ENCODE results near the gene ELK4. TPM values are rescaled to one million over a fixed set of nuclear protein-coding genes. Genes with fewer than 3 reads are reported as not detected.
A peak's percentile ranks its signal among the peaks of the same experiment; 100 is the strongest.

The ELK4 gene
- total and polyA plus RNA-seq, 2 of the 13 experiments (the other 11 are each of a cell fraction or from before 2014, with no cell fraction given): 8.3 to 13.1 TPM

DNA sequence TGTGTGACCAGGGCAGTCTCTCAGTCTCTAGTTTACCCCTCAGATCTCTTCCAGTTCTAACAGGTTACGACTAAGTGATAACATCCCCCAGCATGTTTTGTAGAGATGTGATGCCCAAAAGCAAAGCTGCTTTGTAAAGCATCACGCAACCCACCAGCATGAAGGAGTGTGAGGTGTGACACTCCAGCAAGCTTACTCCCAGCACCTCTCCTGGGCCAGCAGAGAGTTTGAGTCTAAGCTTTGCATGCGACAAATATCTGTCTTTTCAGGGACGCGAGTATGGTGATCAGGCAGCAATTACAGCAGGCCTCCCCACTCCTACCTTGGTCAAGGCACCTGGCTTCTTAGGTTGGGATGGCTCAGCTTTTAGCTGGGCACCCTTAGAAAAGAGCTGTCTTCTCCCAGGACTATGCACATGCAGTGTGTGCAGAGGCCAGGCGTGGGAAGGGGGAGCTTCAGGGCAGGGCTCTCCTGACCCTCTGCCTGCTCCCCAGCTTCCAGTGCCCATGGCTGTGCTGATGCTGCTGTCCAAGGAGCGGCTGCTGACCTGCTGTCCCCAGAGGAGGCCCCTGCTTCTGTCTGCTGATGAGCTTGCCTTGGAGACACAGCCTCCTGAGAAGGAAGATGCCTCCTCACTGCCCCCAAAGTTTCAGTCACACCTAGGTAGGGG is 48.2 kb downstream of the ELK4 start (continued):
- TF ChIP-seq, protein P1, sequence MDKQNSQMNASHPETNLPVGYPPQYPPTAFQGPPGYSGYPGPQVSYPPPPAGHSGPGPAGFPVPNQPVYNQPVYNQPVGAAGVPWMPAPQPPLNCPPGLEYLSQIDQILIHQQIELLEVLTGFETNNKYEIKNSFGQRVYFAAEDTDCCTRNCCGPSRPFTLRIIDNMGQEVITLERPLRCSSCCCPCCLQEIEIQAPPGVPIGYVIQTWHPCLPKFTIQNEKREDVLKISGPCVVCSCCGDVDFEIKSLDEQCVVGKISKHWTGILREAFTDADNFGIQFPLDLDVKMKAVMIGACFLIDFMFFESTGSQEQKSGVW (CRISPR knock-in tag; IDR thresholded peaks at IDR 0.05; ENCODE audit: borderline replicate concordance): no peak
- TF ChIP-seq, protein P2, sequence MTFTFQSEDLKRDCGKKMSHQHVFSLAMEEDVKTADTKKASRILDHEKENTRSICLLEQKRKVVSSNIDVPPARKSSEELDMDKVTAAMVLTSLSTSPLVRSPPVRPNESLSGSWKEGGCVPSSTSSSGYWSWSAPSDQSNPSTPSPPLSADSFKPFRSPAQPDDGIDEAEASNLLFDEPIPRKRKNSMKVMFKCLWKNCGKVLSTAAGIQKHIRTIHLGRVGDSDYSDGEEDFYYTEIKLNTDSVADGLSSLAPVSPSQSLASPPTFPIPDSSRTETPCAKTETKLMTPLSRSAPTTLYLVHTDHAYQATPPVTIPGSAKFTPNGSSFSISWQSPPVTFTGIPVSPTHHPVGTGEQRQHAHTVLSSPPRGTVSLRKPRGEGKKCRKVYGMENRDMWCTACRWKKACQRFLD (CRISPR knock-in tag; IDR thresholded peaks at IDR 0.05; ENCODE audit: borderline replicate concordance): no peak

DNA sequence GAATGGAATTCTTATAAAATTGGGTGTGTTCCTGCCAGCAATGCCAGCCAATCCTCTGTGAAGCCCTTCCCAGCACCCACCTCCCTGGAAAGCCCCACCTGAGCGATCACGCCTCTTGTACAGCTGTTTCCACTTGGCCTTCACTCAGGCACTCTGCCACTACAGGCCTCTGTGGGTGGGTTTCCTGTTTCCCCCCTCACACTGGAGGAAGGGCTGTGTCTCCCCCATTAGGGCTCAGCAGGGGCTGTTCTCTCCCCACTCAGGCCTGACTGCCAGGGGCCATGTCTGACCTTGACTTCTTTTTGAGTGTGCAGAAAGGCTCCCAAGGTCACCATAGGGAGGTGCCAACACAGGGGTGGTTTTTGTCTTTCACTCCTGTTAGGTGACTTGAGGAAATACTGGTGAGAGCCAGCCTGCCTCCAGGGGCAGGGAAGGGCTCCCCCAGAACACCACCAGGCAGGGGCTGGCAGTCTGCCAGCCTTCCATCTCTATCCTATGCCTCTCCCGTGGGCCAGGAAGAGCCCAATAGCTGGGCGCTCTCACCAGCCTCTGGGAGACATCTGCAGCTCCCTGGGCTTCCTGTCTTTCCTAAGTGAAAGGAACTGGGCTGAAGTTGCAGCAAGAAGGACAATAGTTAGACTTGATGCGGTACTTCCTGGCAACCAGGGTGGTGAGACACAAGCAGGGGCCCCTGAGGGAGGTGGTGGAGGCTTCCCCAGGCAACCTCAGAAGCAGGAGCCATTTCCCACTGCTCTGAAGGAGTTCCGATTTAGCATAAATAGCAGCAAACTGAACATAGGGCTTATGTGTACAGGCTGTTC is 49.1 kb downstream of the ELK4 start:
- peak overlapping the region; percentile 69 for H3K4me2 ChIP-seq (ENCODE audit: low read depth, low read length)
- H3K4me3 ChIP-seq (replicated peaks in 1 of 3; ENCODE audit: insufficient read depth in 1 of 3, low read depth in 2 of 3, low read length in 3 of 3): peak overlapping the region in 2 of 3 experiments; percentile 9 to 49; a peak in 3 of 6 replicates
- H3K79me2 ChIP-seq (ENCODE audit: insufficient read depth, low read length): no peaks in the 10 kb centered on the region
- no peak overlapping the region for H3K27ac ChIP-seq (ENCODE audit: extremely low read length, insufficient read depth, low read length)
- in situ Hi-C loops (cut with HindIII; ENCODE audit: extremely low pct_ligation_motif_present, low pct_unique_long_range_greater_than_20kb) (loop anchor here (5.0 kb wide), 1 partner anchor 45 kb away; no protein-coding TSS in a partner anchor), intact Hi-C loops (cut with micrococcal nuclease; ENCODE audit: unreplicated experiment) (no loop called here)
- BruUV-seq (replicated peaks): no TSS peak
- H2AFZ ChIP-seq (ENCODE audit: low read length): no peak overlapping the region
- H4K20me1 ChIP-seq (ENCODE audit: insufficient read depth, low read length): no peaks in the 10 kb centered on the region
- CTCF ChIA-PET (ENCODE audit: low intra/inter-chr PET ratio, low total read pairs): interaction anchor here (1.0 kb wide), 1 partner anchor 75 kb away, joined by 3 read pairs; no protein-coding TSS in a partner anchor
- POLR2A ChIA-PET: interaction anchor here (1.0 kb wide), 1 partner anchor 126 kb away, joined by 3 read pairs; no protein-coding TSS in a partner anchor
- no peak overlapping the region for H3K9ac ChIP-seq (ENCODE audit: insufficient read depth, low read depth, low read length)
- FAIRE-seq: no peak
- peaks cover 40% of the 10 kb centered on the region for H3K4me1 ChIP-seq (ENCODE audit: insufficient read depth, low read length)
- H3K9me3 ChIP-seq (ENCODE audit: low read length): no peaks in the 10 kb centered on the region
- 49% methylated on average over 4 of the region's 6 CpGs for WGBS (ENCODE audit: low lambda C conversion rate)
- no peak for DNase-seq (ENCODE audit: low spot score)
- no peaks in the 10 kb centered on the region for H3K36me3 ChIP-seq (replicated peaks in 1 of 2; ENCODE audit: control insufficient read depth in 1 of 2, insufficient read depth in 2 of 2, low read length in 2 of 2)
- H3K27me3 ChIP-seq (ENCODE audit: control insufficient read depth in 1 of 2, insufficient read depth in 2 of 2, low read length in 2 of 2): peaks cover 9 to 51% of the 10 kb centered on the region in 2 experiments
- peak; percentile 24 for ATAC-seq
- TF ChIP-seq ZNF709 (CRISPR knock-in tag; IDR thresholded peaks at IDR 0.05): 0 out of 2 replicates have a peak, but pooled peaks have one; percentile 25
- no peak for TF ChIP-seq ZNF446 (CRISPR knock-in tag; IDR thresholded peaks at IDR 0.05)
- 0 out of 2 replicates have a peak, but pooled peaks have one; percentile 22 for TF ChIP-seq HIVEP1 (CRISPR knock-in tag; IDR thresholded peaks at IDR 0.05)
- TF ChIP-seq, protein P3, sequence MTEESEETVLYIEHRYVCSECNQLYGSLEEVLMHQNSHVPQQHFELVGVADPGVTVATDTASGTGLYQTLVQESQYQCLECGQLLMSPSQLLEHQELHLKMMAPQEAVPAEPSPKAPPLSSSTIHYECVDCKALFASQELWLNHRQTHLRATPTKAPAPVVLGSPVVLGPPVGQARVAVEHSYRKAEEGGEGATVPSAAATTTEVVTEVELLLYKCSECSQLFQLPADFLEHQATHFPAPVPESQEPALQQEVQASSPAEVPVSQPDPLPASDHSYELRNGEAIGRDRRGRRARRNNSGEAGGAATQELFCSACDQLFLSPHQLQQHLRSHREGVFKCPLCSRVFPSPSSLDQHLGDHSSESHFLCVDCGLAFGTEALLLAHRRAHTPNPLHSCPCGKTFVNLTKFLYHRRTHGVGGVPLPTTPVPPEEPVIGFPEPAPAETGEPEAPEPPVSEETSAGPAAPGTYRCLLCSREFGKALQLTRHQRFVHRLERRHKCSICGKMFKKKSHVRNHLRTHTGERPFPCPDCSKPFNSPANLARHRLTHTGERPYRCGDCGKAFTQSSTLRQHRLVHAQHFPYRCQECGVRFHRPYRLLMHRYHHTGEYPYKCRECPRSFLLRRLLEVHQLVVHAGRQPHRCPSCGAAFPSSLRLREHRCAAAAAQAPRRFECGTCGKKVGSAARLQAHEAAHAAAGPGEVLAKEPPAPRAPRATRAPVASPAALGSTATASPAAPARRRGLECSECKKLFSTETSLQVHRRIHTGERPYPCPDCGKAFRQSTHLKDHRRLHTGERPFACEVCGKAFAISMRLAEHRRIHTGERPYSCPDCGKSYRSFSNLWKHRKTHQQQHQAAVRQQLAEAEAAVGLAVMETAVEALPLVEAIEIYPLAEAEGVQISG (CRISPR knock-in tag; IDR thresholded peaks at IDR 0.05): peak; percentile 16; the same call in 1 of the 2 replicates
- no peak for TF ChIP-seq BRD4 (CRISPR knock-in tag; IDR thresholded peaks at IDR 0.05)
- TF ChIP-seq, protein P4, sequence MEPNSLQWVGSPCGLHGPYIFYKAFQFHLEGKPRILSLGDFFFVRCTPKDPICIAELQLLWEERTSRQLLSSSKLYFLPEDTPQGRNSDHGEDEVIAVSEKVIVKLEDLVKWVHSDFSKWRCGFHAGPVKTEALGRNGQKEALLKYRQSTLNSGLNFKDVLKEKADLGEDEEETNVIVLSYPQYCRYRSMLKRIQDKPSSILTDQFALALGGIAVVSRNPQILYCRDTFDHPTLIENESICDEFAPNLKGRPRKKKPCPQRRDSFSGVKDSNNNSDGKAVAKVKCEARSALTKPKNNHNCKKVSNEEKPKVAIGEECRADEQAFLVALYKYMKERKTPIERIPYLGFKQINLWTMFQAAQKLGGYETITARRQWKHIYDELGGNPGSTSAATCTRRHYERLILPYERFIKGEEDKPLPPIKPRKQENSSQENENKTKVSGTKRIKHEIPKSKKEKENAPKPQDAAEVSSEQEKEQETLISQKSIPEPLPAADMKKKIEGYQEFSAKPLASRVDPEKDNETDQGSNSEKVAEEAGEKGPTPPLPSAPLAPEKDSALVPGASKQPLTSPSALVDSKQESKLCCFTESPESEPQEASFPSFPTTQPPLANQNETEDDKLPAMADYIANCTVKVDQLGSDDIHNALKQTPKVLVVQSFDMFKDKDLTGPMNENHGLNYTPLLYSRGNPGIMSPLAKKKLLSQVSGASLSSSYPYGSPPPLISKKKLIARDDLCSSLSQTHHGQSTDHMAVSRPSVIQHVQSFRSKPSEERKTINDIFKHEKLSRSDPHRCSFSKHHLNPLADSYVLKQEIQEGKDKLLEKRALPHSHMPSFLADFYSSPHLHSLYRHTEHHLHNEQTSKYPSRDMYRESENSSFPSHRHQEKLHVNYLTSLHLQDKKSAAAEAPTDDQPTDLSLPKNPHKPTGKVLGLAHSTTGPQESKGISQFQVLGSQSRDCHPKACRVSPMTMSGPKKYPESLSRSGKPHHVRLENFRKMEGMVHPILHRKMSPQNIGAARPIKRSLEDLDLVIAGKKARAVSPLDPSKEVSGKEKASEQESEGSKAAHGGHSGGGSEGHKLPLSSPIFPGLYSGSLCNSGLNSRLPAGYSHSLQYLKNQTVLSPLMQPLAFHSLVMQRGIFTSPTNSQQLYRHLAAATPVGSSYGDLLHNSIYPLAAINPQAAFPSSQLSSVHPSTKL (CRISPR knock-in tag; IDR thresholded peaks at IDR 0.05): 0 out of 2 replicates have a peak, but pooled peaks have one; percentile 5
- TF ChIP-seq TP53 (CRISPR knock-in tag; conservative IDR thresholded peaks at IDR 0.05): no peak
- TF ChIP-seq ZMYM3 (CRISPR knock-in tag; IDR thresholded peaks at IDR 0.05): peak; percentile 63; the same call in 1 of the 2 replicates
- peak; percentile 15; the same call in 1 of the 2 replicates for TF ChIP-seq SAP130 (CRISPR knock-in tag; IDR thresholded peaks at IDR 0.05; ENCODE audit: low read depth)
